ENCODE results near the gene MED4. TPM values are rescaled to one million over a fixed set of nuclear protein-coding genes. Genes with fewer than 3 reads are reported as not detected.

MED4 gene
- polyA plus RNA-seq, 4 donors, result 50.9 to 69.4 (median 66.6) TPM

DNA sequence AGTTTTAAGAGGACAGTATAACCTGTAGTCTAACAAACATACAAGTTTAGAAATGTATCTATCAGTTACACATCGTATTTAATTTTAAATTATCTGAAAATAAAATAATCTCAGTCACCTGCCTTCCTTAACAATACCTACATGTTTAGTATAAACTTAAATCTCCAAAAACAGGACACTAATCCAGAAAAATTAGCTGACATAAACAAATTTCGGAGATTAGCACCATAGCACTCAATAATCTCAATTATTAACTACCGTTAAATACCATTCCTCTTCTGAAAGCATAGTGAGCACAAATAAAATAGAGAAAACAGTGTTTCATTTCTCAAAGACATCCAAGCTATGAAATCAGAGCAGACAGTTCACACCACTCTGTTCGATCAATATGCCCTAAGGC is 13.2 kb downstream of the MED4 start:
- Histone ChIP-seq H3K36me3 (ENCODE audit: control insufficient read depth in 3 of 3, insufficient read depth in 2 of 3, low read depth in 1 of 3, low read length in 3 of 3) (peaks cover 2 to 34% (median 14%) of the 10 kb centered on the region in 3 donors), H3K27me3 (ENCODE audit: control insufficient read depth in 3 of 3, insufficient read depth in 3 of 3, low read length in 3 of 3) (no peaks in the 10 kb centered on the region), H3K4me3 (ENCODE audit: low read depth in 1 of 3, low read length in 3 of 3) (no peak overlapping the region), H3K27ac (ENCODE audit: low read depth in 1 of 3, low read length in 2 of 3) (no peak overlapping the region), H3K9me3 (ENCODE audit: control insufficient read depth in 2 of 2, insufficient read depth in 1 of 2, low read depth in 1 of 2, low read length in 1 of 2) (no peaks in the 10 kb centered on the region), H3K4me1 (ENCODE audit: control insufficient read depth in 3 of 3, insufficient read depth in 2 of 3, low read depth in 1 of 3, low read length in 2 of 3) (no peaks in the 10 kb centered on the region)
- DNase-seq (no peak), FAIRE-seq (no peak)
- 84 to 97% (median 95%) methylated on average over 4 of the region's 4 CpGs for WGBS, 3 donors

DNA sequence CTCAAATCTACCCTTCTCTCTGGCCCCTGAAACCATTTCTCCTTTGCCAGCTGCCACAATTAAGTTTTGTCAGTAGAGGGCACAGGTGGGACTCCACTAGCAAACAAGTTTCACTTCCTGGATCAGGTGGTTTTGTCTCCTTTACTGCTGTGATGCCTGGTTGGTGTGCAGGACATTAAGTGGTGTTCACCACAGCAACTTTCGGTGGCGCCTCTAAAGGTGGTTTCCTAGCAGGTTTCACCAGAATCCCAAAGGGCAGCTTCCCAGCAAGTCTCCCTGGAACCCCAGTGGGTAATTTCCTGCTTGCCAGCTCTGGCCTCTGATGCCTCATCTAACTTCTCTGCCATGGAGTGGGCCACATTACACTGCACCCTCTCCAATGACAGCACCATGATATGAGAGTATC is 16.6 kb downstream of the MED4 start:
- no peak for FAIRE-seq

DNA sequence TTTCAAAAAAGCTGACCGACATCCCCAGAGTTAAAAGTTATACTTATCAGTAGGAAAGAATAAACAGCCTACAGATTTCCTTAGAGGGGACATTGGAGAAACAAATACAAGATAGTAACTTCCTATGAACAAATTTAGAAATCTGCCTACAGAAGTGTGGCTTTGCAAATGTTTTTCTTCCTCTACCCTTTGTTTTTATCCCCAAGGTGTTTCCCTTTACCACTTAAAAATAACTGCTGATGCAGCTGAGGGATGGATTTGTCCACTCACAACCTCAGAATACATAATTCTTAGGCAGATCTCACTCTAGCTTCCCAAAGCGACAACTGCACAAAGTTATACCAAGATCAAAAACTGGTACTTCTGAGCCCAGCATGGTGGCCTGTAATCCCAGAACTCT is 20.9 kb downstream of the MED4 start:
- Histone ChIP-seq H3K4me1 (ENCODE audit: control insufficient read depth in 3 of 3, insufficient read depth in 2 of 3, low read depth in 1 of 3, low read length in 2 of 3) (no peaks in the 10 kb centered on the region), H3K27me3 (ENCODE audit: control insufficient read depth in 3 of 3, insufficient read depth in 3 of 3, low read length in 3 of 3) (no peaks in the 10 kb centered on the region), H3K36me3 (ENCODE audit: control insufficient read depth in 3 of 3, insufficient read depth in 2 of 3, low read depth in 1 of 3, low read length in 3 of 3) (peaks cover 17 to 42% (median 39%) of the 10 kb centered on the region in 3 donors), H3K4me3 (ENCODE audit: low read depth in 1 of 3, low read length in 3 of 3) (no peak overlapping the region), H3K9me3 (ENCODE audit: control insufficient read depth in 2 of 2, insufficient read depth in 1 of 2, low read depth in 1 of 2, low read length in 1 of 2) (peaks cover 0 to 44% of the 10 kb centered on the region in 2 donors), H3K27ac (ENCODE audit: low read depth in 1 of 3, low read length in 2 of 3) (no peak overlapping the region)
- no peak for FAIRE-seq
- WGBS, 3 donors, result 90 to 100% (median 94%) methylated on average over 2 of the region's 2 CpGs
- DNase-seq, result no peak

More for the DNA sequence above, 16.6 kb downstream of the MED4 start:
- H3K4me1 ChIP-seq (ENCODE audit: control insufficient read depth in 3 of 3, insufficient read depth in 2 of 3, low read depth in 1 of 3, low read length in 2 of 3), result no peaks in the 10 kb centered on the region
- H3K9me3 ChIP-seq (ENCODE audit: control insufficient read depth in 2 of 2, insufficient read depth in 1 of 2, low read depth in 1 of 2, low read length in 1 of 2), result peaks cover 0 to 12% of the 10 kb centered on the region in 2 donors
- no peaks in the 10 kb centered on the region for H3K27me3 ChIP-seq (ENCODE audit: control insufficient read depth in 3 of 3, insufficient read depth in 3 of 3, low read length in 3 of 3)
- peak in 1 of 2 donors; percentile 46 for DNase-seq
- H3K4me3 ChIP-seq (ENCODE audit: low read depth in 1 of 3, low read length in 3 of 3), result no peak overlapping the region
- H3K36me3 ChIP-seq (ENCODE audit: control insufficient read depth in 3 of 3, insufficient read depth in 2 of 3, low read depth in 1 of 3, low read length in 3 of 3), result peaks cover 6 to 33% (median 28%) of the 10 kb centered on the region in 3 donors
- peak overlapping the region in 1 of 3 donors; percentile 8 for H3K27ac ChIP-seq (ENCODE audit: low read depth in 1 of 3, low read length in 2 of 3)
- WGBS, 3 donors, result 27 to 50% (median 40%) methylated on average over 2 of the region's 2 CpGs

DNA sequence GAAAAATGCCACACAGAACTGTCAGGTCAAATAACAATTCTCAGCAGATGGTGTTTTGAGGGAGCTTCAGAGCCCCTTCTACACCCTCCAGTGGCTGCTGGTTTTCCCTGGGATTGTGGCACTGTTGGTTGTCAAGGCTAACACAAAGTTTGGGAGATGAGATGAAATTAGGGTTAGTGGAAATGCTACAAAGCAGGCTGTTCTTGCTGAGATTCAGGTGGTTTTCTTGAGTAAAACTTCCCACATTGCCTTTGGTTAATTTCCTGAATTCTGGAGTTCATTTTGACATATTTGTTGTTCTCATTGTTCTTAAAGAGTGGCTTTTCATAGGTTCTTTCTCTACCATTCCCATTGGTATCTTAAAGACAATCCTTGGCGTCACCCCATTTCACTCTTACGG is 22.1 kb downstream of the MED4 start:
- H3K4me1 ChIP-seq (ENCODE audit: control insufficient read depth in 3 of 3, insufficient read depth in 2 of 3, low read depth in 1 of 3, low read length in 2 of 3), result no peaks in the 10 kb centered on the region
- FAIRE-seq (no peak), DNase-seq (no peak)
- no peak overlapping the region for H3K4me3 ChIP-seq (ENCODE audit: low read depth in 1 of 3, low read length in 3 of 3)
- H3K9me3 ChIP-seq (ENCODE audit: control insufficient read depth in 2 of 2, insufficient read depth in 1 of 2, low read depth in 1 of 2, low read length in 1 of 2), result peaks cover 0 to 50% of the 10 kb centered on the region in 2 donors
- H3K27me3 ChIP-seq (ENCODE audit: control insufficient read depth in 3 of 3, insufficient read depth in 3 of 3, low read length in 3 of 3), result no peaks in the 10 kb centered on the region
- WGBS, 3 donors, result 97 to 99% (median 98%) methylated on average over 2 of the region's 2 CpGs
- H3K36me3 ChIP-seq (ENCODE audit: control insufficient read depth in 3 of 3, insufficient read depth in 2 of 3, low read depth in 1 of 3, low read length in 3 of 3), result peaks cover 17 to 42% (median 34%) of the 10 kb centered on the region in 3 donors
- H3K27ac ChIP-seq (ENCODE audit: low read depth in 1 of 3, low read length in 2 of 3), result no peak overlapping the region

DNA sequence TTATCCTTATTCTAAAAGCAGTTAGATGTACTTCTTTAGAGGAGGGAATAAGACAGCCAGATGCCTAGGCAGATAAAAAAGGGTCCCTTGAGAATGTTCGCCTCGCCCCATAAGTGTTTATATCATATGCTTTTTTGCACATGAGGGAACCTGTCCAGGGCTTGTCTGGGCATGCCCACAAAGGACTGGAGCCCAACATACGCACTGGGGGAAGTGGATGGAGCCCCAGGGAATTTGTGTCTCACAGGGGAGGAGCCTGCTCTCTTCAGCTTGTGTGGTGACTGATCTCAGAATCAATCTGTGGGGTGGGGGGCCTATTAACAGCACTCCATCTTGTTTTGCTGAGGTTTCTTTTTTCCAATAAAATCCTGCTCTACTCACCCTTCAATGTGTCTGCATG is 22.6 kb downstream of the MED4 start:
- H3K27me3 ChIP-seq (ENCODE audit: control insufficient read depth in 3 of 3, insufficient read depth in 3 of 3, low read length in 3 of 3), result no peaks in the 10 kb centered on the region
- H3K9me3 ChIP-seq (ENCODE audit: control insufficient read depth in 2 of 2, insufficient read depth in 1 of 2, low read depth in 1 of 2, low read length in 1 of 2), result peaks cover 0 to 54% of the 10 kb centered on the region in 2 donors
- FAIRE-seq (no peak), DNase-seq (no peak)
- peaks cover 17 to 42% (median 32%) of the 10 kb centered on the region in 3 donors for H3K36me3 ChIP-seq (ENCODE audit: control insufficient read depth in 3 of 3, insufficient read depth in 2 of 3, low read depth in 1 of 3, low read length in 3 of 3)
- WGBS, 3 donors, result 97 to 99% (median 98%) methylated on average over 3 of the region's 3 CpGs
- no peak overlapping the region for H3K4me3 ChIP-seq (ENCODE audit: low read depth in 1 of 3, low read length in 3 of 3)
- no peaks in the 10 kb centered on the region for H3K4me1 ChIP-seq (ENCODE audit: control insufficient read depth in 3 of 3, insufficient read depth in 2 of 3, low read depth in 1 of 3, low read length in 2 of 3)
- no peak overlapping the region for H3K27ac ChIP-seq (ENCODE audit: low read depth in 1 of 3, low read length in 2 of 3)

DNA sequence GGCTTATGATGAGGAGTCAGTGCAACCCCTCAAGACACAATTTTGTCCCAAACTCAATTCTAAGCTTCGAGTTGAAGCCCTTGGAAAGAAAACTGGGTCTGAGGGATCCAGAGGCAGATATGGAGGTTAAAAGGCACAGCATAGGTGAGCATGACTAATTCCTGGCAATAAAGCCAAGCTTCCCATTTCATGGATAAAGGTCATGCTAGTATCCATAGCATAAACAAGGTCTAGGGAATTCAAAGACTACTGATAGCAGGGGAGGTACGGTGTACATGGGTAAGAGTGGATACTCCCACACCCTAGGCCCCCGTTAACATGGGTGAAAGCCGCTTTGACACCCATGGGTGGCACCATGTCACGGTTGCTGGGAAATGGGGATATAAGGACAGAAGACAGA is 24.0 kb downstream of the MED4 start:
- Histone ChIP-seq H3K9me3 (ENCODE audit: control insufficient read depth in 2 of 2, insufficient read depth in 1 of 2, low read depth in 1 of 2, low read length in 1 of 2) (peaks cover 0 to 64% of the 10 kb centered on the region in 2 donors), H3K27ac (ENCODE audit: low read depth in 1 of 3, low read length in 2 of 3) (no peak overlapping the region), H3K36me3 (ENCODE audit: control insufficient read depth in 3 of 3, insufficient read depth in 2 of 3, low read depth in 1 of 3, low read length in 3 of 3) (peaks cover 17 to 40% (median 39%) of the 10 kb centered on the region in 3 donors), H3K27me3 (ENCODE audit: control insufficient read depth in 3 of 3, insufficient read depth in 3 of 3, low read length in 3 of 3) (no peaks in the 10 kb centered on the region), H3K4me1 (ENCODE audit: control insufficient read depth in 3 of 3, insufficient read depth in 2 of 3, low read depth in 1 of 3, low read length in 2 of 3) (no peaks in the 10 kb centered on the region), H3K4me3 (ENCODE audit: low read depth in 1 of 3, low read length in 3 of 3) (no peak overlapping the region)
- FAIRE-seq (no peak), DNase-seq (no peak)
- WGBS, 3 donors, result 84 to 90% (median 89%) methylated on average over 5 of the region's 5 CpGs

GRCh38 chr13:48069573-48069972 is 25.3 kb downstream of the MED4 start:
- Histone ChIP-seq H3K9me3 (ENCODE audit: control insufficient read depth in 2 of 2, insufficient read depth in 1 of 2, low read depth in 1 of 2, low read length in 1 of 2) (peaks cover 0 to 60% of the 10 kb centered on the region in 2 donors), H3K27me3 (ENCODE audit: control insufficient read depth in 3 of 3, insufficient read depth in 3 of 3, low read length in 3 of 3) (no peaks in the 10 kb centered on the region), H3K4me1 (ENCODE audit: control insufficient read depth in 3 of 3, insufficient read depth in 2 of 3, low read depth in 1 of 3, low read length in 2 of 3) (no peaks in the 10 kb centered on the region), H3K4me3 (ENCODE audit: low read depth in 1 of 3, low read length in 3 of 3) (no peak overlapping the region), H3K27ac (ENCODE audit: low read depth in 1 of 3, low read length in 2 of 3) (no peak overlapping the region), H3K36me3 (ENCODE audit: control insufficient read depth in 3 of 3, insufficient read depth in 2 of 3, low read depth in 1 of 3, low read length in 3 of 3) (peaks cover 14 to 39% (median 37%) of the 10 kb centered on the region in 3 donors)
- no peak for DNase-seq
- no peak for FAIRE-seq
- 87 to 98% (median 94%) methylated on average over 1 of the region's 1 CpG for WGBS, 3 donors

GRCh38 chr13:48068952-48069351 is 26.0 kb downstream of the MED4 start:
- Histone ChIP-seq H3K36me3 (ENCODE audit: control insufficient read depth in 3 of 3, insufficient read depth in 2 of 3, low read depth in 1 of 3, low read length in 3 of 3) (peaks cover 12 to 36% (median 33%) of the 10 kb centered on the region in 3 donors), H3K9me3 (ENCODE audit: control insufficient read depth in 2 of 2, insufficient read depth in 1 of 2, low read depth in 1 of 2, low read length in 1 of 2) (peaks cover 0 to 58% of the 10 kb centered on the region in 2 donors), H3K4me1 (ENCODE audit: control insufficient read depth in 3 of 3, insufficient read depth in 2 of 3, low read depth in 1 of 3, low read length in 2 of 3) (no peaks in the 10 kb centered on the region), H3K27me3 (ENCODE audit: control insufficient read depth in 3 of 3, insufficient read depth in 3 of 3, low read length in 3 of 3) (no peaks in the 10 kb centered on the region), H3K4me3 (ENCODE audit: low read depth in 1 of 3, low read length in 3 of 3) (no peak overlapping the region), H3K27ac (ENCODE audit: low read depth in 1 of 3, low read length in 2 of 3) (no peak overlapping the region)
- WGBS, 3 donors, result 97 to 99% (median 98%) methylated on average over 2 of the region's 2 CpGs
- FAIRE-seq, result peak; percentile 41
- no peak for DNase-seq

- no peak for DNase-seq
These were observed 26.9 kb downstream of the MED4 start for GRCh38 chr13:48068036-48068435.

More at GRCh38 chr13:48068036-48068435, 26.9 kb downstream of the MED4 start:
- H3K9me3 ChIP-seq (ENCODE audit: control insufficient read depth in 2 of 2, insufficient read depth in 1 of 2, low read depth in 1 of 2, low read length in 1 of 2), result peaks cover 0 to 53% of the 10 kb centered on the region in 2 donors
- H3K4me3 ChIP-seq (ENCODE audit: low read depth in 1 of 3, low read length in 3 of 3), result no peak overlapping the region
- peaks cover 12 to 29% (median 25%) of the 10 kb centered on the region in 3 donors for H3K36me3 ChIP-seq (ENCODE audit: control insufficient read depth in 3 of 3, insufficient read depth in 2 of 3, low read depth in 1 of 3, low read length in 3 of 3)
- H3K27ac ChIP-seq (ENCODE audit: low read depth in 1 of 3, low read length in 2 of 3), result no peak overlapping the region
- no peak for FAIRE-seq
- no peaks in the 10 kb centered on the region for H3K4me1 ChIP-seq (ENCODE audit: control insufficient read depth in 3 of 3, insufficient read depth in 2 of 3, low read depth in 1 of 3, low read length in 2 of 3)
- no peaks in the 10 kb centered on the region for H3K27me3 ChIP-seq (ENCODE audit: control insufficient read depth in 3 of 3, insufficient read depth in 3 of 3, low read length in 3 of 3)
